ENCODE measurements around the gene MPST.

DNA sequence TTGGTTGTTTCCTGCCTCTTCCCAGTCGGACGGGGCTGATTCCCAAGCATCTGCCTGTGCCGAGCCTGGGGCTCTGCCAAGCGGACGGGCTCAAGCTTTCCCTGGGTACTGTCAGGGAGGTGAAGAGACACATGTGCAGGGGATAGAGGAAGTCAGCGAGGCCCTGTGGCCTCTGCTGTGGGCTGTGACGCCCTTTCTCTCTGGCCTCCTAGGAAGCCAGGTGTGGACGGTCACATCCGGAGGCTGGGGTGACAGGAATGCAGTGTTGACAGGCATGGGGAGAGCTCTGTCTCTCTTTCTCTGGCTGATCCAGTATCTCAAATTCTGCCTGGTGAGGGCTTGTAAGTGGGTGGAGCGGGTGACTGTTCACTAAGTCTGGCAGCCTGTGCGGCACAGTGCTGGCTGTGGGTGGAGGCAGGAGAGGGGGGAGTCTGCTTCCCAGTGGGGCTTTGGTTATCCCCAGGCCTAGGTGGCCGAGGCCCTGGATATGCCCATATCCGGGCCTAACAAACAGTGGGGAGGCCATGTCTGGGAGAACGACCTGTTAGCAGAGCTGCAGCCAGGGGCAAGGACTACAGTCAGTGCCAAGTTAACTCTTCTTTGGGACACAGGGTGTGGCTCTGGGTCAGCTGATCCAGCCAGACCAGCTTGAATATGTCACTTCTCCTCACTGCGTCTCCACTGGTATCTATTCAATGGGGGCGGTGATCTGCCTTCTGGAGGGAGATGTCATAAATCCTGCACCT is 33.9 kb downstream of the MPST start:
- no peak for TF ChIP-seq POLR2A (IDR thresholded peaks at IDR 0.05; ENCODE audit: extremely low read depth, insufficient read length)
- TF ChIP-seq, protein P1, sequence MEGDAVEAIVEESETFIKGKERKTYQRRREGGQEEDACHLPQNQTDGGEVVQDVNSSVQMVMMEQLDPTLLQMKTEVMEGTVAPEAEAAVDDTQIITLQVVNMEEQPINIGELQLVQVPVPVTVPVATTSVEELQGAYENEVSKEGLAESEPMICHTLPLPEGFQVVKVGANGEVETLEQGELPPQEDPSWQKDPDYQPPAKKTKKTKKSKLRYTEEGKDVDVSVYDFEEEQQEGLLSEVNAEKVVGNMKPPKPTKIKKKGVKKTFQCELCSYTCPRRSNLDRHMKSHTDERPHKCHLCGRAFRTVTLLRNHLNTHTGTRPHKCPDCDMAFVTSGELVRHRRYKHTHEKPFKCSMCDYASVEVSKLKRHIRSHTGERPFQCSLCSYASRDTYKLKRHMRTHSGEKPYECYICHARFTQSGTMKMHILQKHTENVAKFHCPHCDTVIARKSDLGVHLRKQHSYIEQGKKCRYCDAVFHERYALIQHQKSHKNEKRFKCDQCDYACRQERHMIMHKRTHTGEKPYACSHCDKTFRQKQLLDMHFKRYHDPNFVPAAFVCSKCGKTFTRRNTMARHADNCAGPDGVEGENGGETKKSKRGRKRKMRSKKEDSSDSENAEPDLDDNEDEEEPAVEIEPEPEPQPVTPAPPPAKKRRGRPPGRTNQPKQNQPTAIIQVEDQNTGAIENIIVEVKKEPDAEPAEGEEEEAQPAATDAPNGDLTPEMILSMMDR (IDR thresholded peaks at IDR 0.05; ENCODE audit: low read depth, low read length) = no peak

All from NB4 (cell line).